Panc1 (cell line): ENCODE results near the gene ST8SIA5. TPM values are rescaled to one million over a fixed set of nuclear protein-coding genes. Genes with fewer than 3 reads are reported as not detected.

ENCODE experiments used
- ATAC-seq: fragments of 200-7000 bp; cut with Tn5 transposase; 2 replicates; pipeline ENCODE4 v1.9.1; 2020; ENCODE audit warnings: mild to moderate bottlenecking, moderate library complexity
- BruUV-seq: library from RNA; stranded (reverse); fragments of 400-500 nt; replicated peaks from 2 replicates; lab custom pipeline; 2021; lab: Mats Ljungman, UMichigan
- CTCF ChIA-PET: fragments of 300-600 bp; sonication (Branson Sonifier 250); formaldehyde crosslinking; loops from one replicate; lab custom pipeline; 2022; ENCODE audit warnings: antibody characterized with exemption; lab: Charles Lee
- POLR2A ChIA-PET: fragments of 300-600 bp; sonication (Branson Sonifier 250); formaldehyde crosslinking; loops from one replicate; lab custom pipeline; 2022; ENCODE audit warnings: antibody characterized with exemption; lab: Charles Lee
- DNase-seq: peaks from one replicate; pipeline ENCODE4 v3.0.0-alpha.2; 2010; ENCODE audit warnings: low read depth, low spot score
- H3K27ac ChIP-seq: 2 replicates; pipeline ENCODE4 v1.5.1; 2011; ENCODE audit warnings: mild to moderate bottlenecking, low read length, inconsistent platforms
- H3K27me3 ChIP-seq: fragments of 200-500 bp; sonication (Bioruptor generic); 2 replicates; pipeline ENCODE4 v1.6.0; 2014; ENCODE audit warnings: low read length, inconsistent platforms; ENCODE audit not compliant: control insufficient read depth, insufficient read depth
- H3K36me3 ChIP-seq: fragments of 200-500 bp; sonication (Bioruptor generic); 2 replicates; pipeline ENCODE4 v1.5.1; 2014; ENCODE audit warnings: inconsistent platforms, mild to moderate bottlenecking, low read length, moderate library complexity; ENCODE audit not compliant: control insufficient read depth, insufficient read depth
- H3K4me1 ChIP-seq: 2 replicates; pipeline ENCODE4 v1.5.1; 2011; ENCODE audit warnings: inconsistent platforms, mild to moderate bottlenecking, low read length, moderate library complexity; ENCODE audit not compliant: control insufficient read depth, insufficient read depth
- H3K4me3 ChIP-seq, 2 experiments: 2 replicates each; pipeline ENCODE4 v1.5.1; 2011 to 2012; ENCODE audit warnings: low read depth in 2 of 2, low read length in 2 of 2, mild to moderate bottlenecking in 2 of 2, inconsistent platforms in 1 of 2, moderate library complexity in 1 of 2
- H3K9me3 ChIP-seq: fragments of 200-500 bp; sonication (Bioruptor generic); 2 replicates; pipeline ENCODE4 v1.5.1; 2014; ENCODE audit warnings: low read depth, mild to moderate bottlenecking, inconsistent platforms, low read length, moderate library complexity; ENCODE audit not compliant: control insufficient read depth, insufficient read depth
- POLR2AphosphoS5 ChIP-seq: IDR thresholded peaks from 2 replicates; pipeline ENCODE4 v1.6.1; 2012; ENCODE audit warnings: mild to moderate bottlenecking, low read depth, low read length, moderate library complexity
- SIN3A ChIP-seq: IDR thresholded peaks from 2 replicates; pipeline ENCODE4 v1.6.1; 2012; ENCODE audit warnings: low read depth, mild to moderate bottlenecking, low read length, moderate library complexity, borderline replicate concordance; ENCODE audit not compliant: insufficient read depth
- TCF7L2 ChIP-seq: IDR thresholded peaks from 2 replicates; pipeline ENCODE4 v1.6.1; 2011; ENCODE audit warnings: mild to moderate bottlenecking, low read depth, low read length, inconsistent platforms
- in situ Hi-C: cut with HindIII; loops from 2 replicates; pipeline ENCODE4 v1.10.0; 2016; ENCODE audit warnings: low sequenced_read_pairs, low pct_unique_long_range_greater_than_20kb
- intact Hi-C: fragments of 100-400 bp; cut with micrococcal nuclease; formaldehyde crosslinking; loops from one replicate; pipeline ENCODE4 v1.10.0; 2022; ENCODE audit not compliant: unreplicated experiment
- total RNA-seq: library from RNA; stranded (reverse); gene quantifications from one replicate; pipeline ENCODE4 v1.2.1, GENCODE V29; 2021; ENCODE audit not compliant: unreplicated experiment
- TF ChIP-seq, protein P1 (sequence below): fragments of 450-650 bp; IDR thresholded peaks from 2 replicates; pipeline ENCODE4 v1.5.1; 2017; ENCODE audit warnings: mild to moderate bottlenecking
- TF ChIP-seq, protein P2 (sequence below), 2 experiments: IDR thresholded peaks; 2 replicates each; pipeline ENCODE4 v1.6.1; 2011 to 2012; ENCODE audit warnings: low read depth in 2 of 2, control low read depth in 1 of 2, low read length in 1 of 2, mild to moderate bottlenecking in 1 of 2, moderate library complexity in 1 of 2; ENCODE audit not compliant: insufficient read depth in 1 of 2

The ST8SIA5 gene
- total RNA-seq, 1 experiment from 2014 or later = 0.15 TPM

DNA sequence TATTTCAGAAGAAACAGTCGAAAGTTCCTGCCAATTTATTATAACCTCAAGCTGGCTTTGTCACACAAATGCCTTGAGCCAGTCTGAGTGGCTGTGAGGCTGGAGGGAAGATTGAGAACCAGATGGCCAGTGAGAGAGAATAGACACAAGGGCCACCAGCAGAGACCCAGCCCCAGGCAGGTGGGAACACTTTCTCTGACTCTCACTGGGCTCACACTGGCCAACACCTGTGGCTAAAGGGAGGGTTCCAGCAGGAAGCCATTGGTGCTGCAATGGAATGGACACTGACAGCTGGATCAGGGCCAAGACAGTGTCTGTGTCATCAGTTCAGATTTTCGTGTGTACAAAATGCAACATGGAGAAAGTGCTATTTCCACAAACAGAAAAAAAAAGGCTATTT, 129.7 kb downstream of the ST8SIA5 start:
- no TSS peak for BruUV-seq
- H3K27me3 ChIP-seq = no peaks in the 10 kb centered on the region
- intact Hi-C loops (no loop called here), in situ Hi-C loops (no loop called here)
- H3K4me3 ChIP-seq = no peak overlapping the region
- no peaks in the 10 kb centered on the region for H3K4me1 ChIP-seq
- ChIA-PET POLR2A (no interaction called here), CTCF (no interaction called here)
- DNase-seq = no peak
- H3K9me3 ChIP-seq = no peaks in the 10 kb centered on the region
- no peak overlapping the region for H3K27ac ChIP-seq
- H3K36me3 ChIP-seq = no peaks in the 10 kb centered on the region
- ATAC-seq = no peak
- TF ChIP-seq TCF7L2 = no peak

DNA sequence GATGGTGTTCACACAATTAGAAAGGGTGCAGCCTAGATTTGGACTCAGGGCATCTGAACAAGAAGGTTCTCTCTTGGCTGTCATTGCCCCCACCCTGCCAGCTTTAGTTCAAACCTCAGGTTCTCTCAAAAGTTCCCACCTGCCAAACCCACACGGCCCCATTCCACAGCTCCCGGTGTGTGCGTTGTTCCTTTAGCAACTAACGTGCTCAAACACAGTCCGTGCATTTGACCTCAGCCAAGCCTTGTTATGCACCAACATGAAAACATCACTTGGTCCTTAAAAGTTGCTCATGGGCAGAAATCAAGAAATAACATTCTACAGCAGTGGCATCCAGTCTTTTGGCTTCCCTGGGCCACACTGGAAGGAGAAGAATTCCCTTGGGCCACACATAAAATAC, 131.8 kb downstream of the ST8SIA5 start:
- POLR2A ChIA-PET = interaction anchor here (0.6 to 0.7 kb wide), 2 partner anchors 212 to 373 kb away, joined by 4 to 5 read pairs; no protein-coding TSS in a partner anchor
- TF ChIP-seq, protein P1, sequence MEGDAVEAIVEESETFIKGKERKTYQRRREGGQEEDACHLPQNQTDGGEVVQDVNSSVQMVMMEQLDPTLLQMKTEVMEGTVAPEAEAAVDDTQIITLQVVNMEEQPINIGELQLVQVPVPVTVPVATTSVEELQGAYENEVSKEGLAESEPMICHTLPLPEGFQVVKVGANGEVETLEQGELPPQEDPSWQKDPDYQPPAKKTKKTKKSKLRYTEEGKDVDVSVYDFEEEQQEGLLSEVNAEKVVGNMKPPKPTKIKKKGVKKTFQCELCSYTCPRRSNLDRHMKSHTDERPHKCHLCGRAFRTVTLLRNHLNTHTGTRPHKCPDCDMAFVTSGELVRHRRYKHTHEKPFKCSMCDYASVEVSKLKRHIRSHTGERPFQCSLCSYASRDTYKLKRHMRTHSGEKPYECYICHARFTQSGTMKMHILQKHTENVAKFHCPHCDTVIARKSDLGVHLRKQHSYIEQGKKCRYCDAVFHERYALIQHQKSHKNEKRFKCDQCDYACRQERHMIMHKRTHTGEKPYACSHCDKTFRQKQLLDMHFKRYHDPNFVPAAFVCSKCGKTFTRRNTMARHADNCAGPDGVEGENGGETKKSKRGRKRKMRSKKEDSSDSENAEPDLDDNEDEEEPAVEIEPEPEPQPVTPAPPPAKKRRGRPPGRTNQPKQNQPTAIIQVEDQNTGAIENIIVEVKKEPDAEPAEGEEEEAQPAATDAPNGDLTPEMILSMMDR = no peak
- no peak for TF ChIP-seq SIN3A
- TF ChIP-seq TCF7L2 = no peak
- TF ChIP-seq, protein P2, sequence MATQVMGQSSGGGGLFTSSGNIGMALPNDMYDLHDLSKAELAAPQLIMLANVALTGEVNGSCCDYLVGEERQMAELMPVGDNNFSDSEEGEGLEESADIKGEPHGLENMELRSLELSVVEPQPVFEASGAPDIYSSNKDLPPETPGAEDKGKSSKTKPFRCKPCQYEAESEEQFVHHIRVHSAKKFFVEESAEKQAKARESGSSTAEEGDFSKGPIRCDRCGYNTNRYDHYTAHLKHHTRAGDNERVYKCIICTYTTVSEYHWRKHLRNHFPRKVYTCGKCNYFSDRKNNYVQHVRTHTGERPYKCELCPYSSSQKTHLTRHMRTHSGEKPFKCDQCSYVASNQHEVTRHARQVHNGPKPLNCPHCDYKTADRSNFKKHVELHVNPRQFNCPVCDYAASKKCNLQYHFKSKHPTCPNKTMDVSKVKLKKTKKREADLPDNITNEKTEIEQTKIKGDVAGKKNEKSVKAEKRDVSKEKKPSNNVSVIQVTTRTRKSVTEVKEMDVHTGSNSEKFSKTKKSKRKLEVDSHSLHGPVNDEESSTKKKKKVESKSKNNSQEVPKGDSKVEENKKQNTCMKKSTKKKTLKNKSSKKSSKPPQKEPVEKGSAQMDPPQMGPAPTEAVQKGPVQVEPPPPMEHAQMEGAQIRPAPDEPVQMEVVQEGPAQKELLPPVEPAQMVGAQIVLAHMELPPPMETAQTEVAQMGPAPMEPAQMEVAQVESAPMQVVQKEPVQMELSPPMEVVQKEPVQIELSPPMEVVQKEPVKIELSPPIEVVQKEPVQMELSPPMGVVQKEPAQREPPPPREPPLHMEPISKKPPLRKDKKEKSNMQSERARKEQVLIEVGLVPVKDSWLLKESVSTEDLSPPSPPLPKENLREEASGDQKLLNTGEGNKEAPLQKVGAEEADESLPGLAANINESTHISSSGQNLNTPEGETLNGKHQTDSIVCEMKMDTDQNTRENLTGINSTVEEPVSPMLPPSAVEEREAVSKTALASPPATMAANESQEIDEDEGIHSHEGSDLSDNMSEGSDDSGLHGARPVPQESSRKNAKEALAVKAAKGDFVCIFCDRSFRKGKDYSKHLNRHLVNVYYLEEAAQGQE (IDR thresholded peaks at IDR 0.05; ENCODE audit: insufficient read depth in 1 of 2, low read depth in 2 of 2, low read length in 1 of 2) = no peak
- no peak for TF ChIP-seq POLR2AphosphoS5
- H3K4me1 ChIP-seq = no peaks in the 10 kb centered on the region
- intact Hi-C loops = no loop called here
- H3K27ac ChIP-seq = no peak overlapping the region
- H3K36me3 ChIP-seq = no peaks in the 10 kb centered on the region
- ATAC-seq (no peak), DNase-seq (no peak)
- no peaks in the 10 kb centered on the region for H3K27me3 ChIP-seq
- H3K9me3 ChIP-seq = no peaks in the 10 kb centered on the region
- no peak overlapping the region for H3K4me3 ChIP-seq
- no TSS peak for BruUV-seq
- CTCF ChIA-PET = interaction anchor here (0.7 kb wide), 3 partner anchors 63 to 161 kb away, joined by 3 to 4 read pairs (median 3); no protein-coding TSS in a partner anchor
- in situ Hi-C loops = no loop called here

DNA sequence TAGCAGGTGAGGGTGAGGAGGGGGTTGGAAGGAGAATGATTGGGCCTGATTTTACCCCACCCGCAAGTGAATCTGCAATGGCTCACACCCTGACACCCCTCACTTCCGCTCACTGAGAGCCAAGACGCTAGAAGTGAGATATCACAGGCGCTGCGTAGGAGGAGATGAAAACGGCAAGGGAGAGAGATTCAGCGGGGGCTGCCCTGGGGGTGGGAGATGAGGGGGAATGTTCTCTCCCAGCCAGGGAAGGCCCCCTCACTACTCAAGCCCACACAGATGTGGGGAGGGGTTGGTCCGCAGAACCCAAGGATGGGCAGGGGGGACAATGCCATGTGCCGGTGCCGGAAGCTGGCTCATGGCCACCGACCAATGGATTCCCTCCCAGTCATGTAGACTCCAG, 132.7 kb downstream of the ST8SIA5 start:
- DNase-seq = no peak
- ATAC-seq = no peak
- intact Hi-C loops = no loop called here
- no TSS peak for BruUV-seq
- Histone ChIP-seq H3K9me3 (no peaks in the 10 kb centered on the region), H3K4me1 (no peaks in the 10 kb centered on the region), H3K4me3 (no peak overlapping the region), H3K27ac (no peak overlapping the region), H3K36me3 (no peaks in the 10 kb centered on the region), H3K27me3 (no peaks in the 10 kb centered on the region)
- POLR2A ChIA-PET = no interaction called here
- in situ Hi-C loops = no loop called here
- TF ChIP-seq, protein P2 (IDR thresholded peaks at IDR 0.05; ENCODE audit: insufficient read depth in 1 of 2, low read depth in 2 of 2, low read length in 1 of 2) = no peak
- CTCF ChIA-PET = interaction anchor here (2.0 kb wide), 1 partner anchor 343 kb away, joined by 10 read pairs; no protein-coding TSS in a partner anchor
